Left cardiac atrium (tissue), 4 donors: ENCODE results near the gene VPS35. TPM values are rescaled to one million over a fixed set of nuclear protein-coding genes. Genes with fewer than 3 reads are reported as not detected.

Experiments used
- ATAC-seq, 2 donors: fragments of 200-7000 bp; cut with Tn5 transposase; one replicate each; pipeline ENCODE4 v1.9.1; 2020; ENCODE audit warnings: mild to moderate bottlenecking in 2 of 2, moderate library complexity in 2 of 2
- DNase-seq: peaks from one replicate; pipeline ENCODE4 v3.0.0-alpha.2; 2020
- intact Hi-C, 2 donors: fragments of 100-400 bp; cut with DNase I; formaldehyde crosslinking; loops; one replicate each; pipeline versions ENCODE4 v1.14.1 to v1.15.1; 2022 to 2023
- long read RNA-seq: library from polyadenylated mRNA; unstranded; transcript quantifications from one replicate; pipeline ENCODE4 v2.0.0, GENCODE V29; 2021
- total RNA-seq, 2 donors: library from RNA; stranded (reverse); fragmentation: NEBNext Ultra II Directional; extraction: Animal tissue kit (Norgen Biotek cat#: 25700); gene quantifications; one replicate each; pipeline ENCODE4 v1.2.1, GENCODE V29; 2021
- donor health status: DM: no; HTN: yes; CAD: no.
- donor health status: DM: no; HTN: yes; CAD: no; lungs with severe emphysema.
- donor health status: DM: yes; HTN: yes; CAD: no.
- donor health status: Dilated cardiomyopathy.

Gene VPS35
- 10 to 100 TPM; 68.0 to 74.0 TPM for total RNA-seq
- long read RNA-seq, full-length matches to known transcripts = 169 of 180 reads
- long read RNA-seq, partial matches to known transcripts = 5 of 180 reads
- long read RNA-seq, other reads (novel, unspliced or antisense) = 6 of 180 reads

DNA sequence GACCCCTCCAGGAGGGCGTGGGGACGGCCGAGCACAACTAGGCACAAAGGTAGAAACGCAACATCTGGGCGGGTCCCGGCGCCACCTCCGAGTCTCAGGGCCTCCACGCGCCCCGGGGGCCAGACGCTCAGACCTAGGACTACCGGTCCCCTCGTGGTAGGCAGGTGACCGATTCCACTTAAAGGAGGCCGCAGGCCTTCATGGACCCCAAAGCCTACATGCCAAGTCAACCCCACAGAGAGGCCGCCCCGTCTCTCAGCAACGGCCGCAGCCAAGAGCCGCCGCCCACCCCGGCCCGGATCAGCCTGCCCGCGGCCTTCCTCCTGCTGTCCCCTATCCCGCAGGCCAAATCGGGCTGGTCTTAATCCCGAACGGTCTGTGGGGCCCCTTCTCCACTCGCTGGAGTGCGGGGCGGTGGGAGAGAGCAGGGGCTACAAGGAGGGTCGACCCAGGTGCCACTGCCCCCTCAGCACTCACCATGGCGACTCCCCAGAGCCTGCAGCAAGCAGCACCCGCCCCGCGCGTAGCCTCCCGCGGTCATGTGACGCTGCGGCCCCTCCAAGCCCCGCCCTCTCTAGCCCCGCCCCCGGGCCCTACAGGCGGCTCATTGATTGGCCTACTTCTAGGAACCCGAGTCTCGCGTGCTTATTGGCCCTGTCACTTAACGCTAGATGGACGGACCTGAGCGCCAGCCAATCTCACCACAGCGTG, at the start of gene VPS35:
Gene VPS35 (minus strand): TSS at position 525 of the 711 bp plus-strand sequence. CDS start 45 bp downstream, at position 480.
- ATAC-seq = peak; percentile 97 to 98
- intact Hi-C loops = loop anchor here in 1 of 2 donors (10.0 kb wide), 1 partner anchor 106 kb away; no protein-coding TSS in a partner anchor
- peak; percentile 99 for DNase-seq

GRCh38 chr16:46737621-46738214, 48.7 kb upstream of the VPS35 start:
- intact Hi-C loops = no loop called here
- no peak for ATAC-seq
- no peak for DNase-seq

- DNase-seq = no peak
- ATAC-seq = peak in 1 of 2 donors; percentile 40
- intact Hi-C loops = no loop called here
These were observed 47.7 kb upstream of the VPS35 start for GRCh38 chr16:46736695-46737094.

- no peak for DNase-seq
- intact Hi-C loops = no loop called here
- ATAC-seq = peak in 1 of 2 donors; percentile 16
These were observed 44.4 kb upstream of the VPS35 start for GRCh38 chr16:46733319-46733830.

GRCh38 chr16:46732561-46732960, 43.6 kb upstream of the VPS35 start:
- no peak for DNase-seq
- intact Hi-C loops = no loop called here
- no peak for ATAC-seq

- intact Hi-C loops = no loop called here
- ATAC-seq = peak; percentile 32 to 45
- peak; percentile 48 for DNase-seq
These were observed 42.9 kb upstream of the VPS35 start for GRCh38 chr16:46731691-46732555.

DNA sequence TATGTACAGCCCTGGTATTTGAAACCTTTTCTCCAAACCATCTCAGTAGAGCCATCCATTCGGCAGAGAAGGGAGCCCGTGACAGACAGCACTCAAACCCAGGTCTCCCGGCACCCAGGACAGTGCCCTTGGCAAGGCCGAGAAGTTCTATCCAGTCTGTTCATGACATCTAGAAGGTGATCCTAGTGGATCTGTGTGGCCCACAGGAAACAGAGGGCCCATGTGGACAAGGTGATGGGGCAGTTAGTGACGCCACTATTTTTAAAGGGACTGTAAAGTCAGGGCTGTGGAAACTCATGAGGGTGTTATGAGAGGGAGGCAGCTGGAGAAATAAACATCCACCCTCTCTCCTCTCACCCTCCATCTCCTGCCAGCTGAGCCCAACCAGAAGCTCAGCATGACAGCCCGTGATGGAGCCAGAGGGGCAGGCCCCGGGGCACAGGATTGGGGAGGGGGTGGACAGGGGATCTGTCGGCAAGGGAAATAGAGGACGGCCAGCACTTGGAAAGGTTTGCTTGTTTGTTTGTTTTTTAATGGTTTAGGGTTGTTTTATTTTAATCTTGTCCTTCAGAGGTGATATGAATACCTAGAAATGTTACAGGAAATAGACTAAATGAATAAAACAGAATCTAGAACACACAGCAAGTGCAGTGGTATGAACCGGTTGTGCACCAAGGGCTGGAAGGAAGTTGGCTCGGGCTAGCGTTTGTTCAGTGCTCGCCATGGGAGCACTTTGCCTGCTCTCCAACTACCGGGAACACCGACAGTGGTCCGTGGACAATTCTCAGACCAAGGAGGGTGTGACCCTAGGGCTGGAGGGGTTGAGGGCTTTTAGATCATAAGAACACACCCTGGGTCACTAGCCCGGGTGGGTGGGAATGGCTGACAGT, 42.1 kb upstream of the VPS35 start:
- DNase-seq (no peak), ATAC-seq (peak; percentile 40 to 75)
- intact Hi-C loops = no loop called here

- intact Hi-C loops = no loop called here
- ATAC-seq (no peak), DNase-seq (no peak)
These were observed 41.1 kb upstream of the VPS35 start for GRCh38 chr16:46730126-46730525.

DNA sequence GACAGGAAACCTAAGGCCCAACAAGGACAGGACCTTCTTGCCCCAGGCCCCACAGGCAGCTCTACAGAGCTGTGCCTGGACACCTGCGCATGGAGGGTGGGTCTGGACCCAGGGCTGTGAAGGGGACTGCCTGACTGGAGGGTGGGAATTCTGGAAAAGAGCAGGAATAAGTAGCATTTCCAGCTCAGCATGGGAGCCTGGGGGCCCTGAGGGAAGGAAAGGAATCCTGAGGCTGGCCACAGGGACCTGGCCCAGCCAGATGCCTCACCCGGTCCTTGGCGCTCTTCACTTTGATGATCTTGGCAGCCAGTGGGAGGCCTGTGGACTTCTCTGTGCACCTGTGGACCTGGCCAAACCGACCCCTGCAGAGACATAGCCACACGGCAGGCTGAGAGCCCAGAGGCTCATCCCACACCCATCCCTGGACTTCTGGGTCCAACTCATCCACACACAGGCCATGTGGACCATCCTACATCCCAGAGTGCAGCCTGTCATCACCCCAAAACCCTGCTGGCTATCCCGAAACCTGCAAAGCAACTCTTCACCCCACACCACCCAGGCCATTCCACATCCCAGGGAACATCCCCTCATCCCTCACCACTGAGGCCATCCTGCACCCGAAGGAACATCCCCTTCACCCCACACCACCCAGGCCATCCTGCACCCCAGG, 40.5 kb upstream of the VPS35 start:
- ATAC-seq = no peak
- no peak for DNase-seq
- intact Hi-C loops = no loop called here

- ATAC-seq = no peak
- intact Hi-C loops = no loop called here
These were observed 39.8 kb upstream of the VPS35 start for GRCh38 chr16:46728806-46729205.

GRCh38 chr16:46727630-46728029, 38.7 kb upstream of the VPS35 start:
- intact Hi-C loops = no loop called here
- DNase-seq = no peak
- no peak for ATAC-seq

More at GRCh38 chr16:46728806-46729205, 39.8 kb upstream of the VPS35 start:
- DNase-seq = no peak

GRCh38 chr16:46727184-46727583, 38.2 kb upstream of the VPS35 start:
- DNase-seq = no peak
- intact Hi-C loops = no loop called here
- ATAC-seq = no peak

- peak in 1 of 2 donors; percentile 33 for ATAC-seq
- no peak for DNase-seq
- intact Hi-C loops = no loop called here
These were observed 32.9 kb upstream of the VPS35 start for GRCh38 chr16:46721885-46722284.

DNA sequence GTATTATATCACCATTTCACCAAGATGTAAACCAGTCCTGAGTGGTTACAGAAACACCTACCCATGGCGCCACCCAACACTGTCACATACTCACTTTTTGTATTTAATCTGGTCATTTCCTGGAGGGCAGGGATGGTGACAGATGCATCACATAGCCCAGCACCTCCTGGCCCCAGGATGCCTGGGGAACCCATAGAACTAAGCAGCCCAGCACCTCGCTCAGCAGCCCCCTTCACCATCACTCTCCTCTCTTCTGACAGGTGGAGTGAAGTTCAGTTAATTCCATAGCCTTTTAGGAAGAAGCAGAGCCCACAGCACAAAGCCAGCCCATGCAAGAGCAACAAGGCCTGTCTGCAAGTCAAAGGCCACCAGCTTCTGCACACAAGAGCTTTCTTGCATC, 31.6 kb upstream of the VPS35 start:
- ATAC-seq (no peak), DNase-seq (no peak)
- intact Hi-C loops = no loop called here

DNA sequence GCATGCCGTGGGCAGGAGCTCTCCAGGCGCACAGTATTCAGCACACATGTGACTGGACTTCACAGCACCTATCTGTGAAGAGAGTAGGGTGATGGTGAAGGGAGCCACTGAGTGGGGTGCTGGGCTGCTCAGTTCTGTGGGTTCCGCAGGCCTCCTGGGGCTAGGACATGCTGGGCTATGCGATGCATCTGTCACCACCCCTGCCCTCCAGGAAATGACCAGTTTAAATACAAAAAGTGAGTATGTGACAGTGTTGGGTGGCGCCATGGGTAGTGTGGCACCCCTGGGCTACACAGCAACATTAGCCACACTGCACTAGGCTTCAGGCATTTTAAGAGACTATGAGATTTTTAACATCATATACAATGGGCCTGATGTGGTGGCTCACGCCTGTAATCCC, 30.6 kb upstream of the VPS35 start:
- no peak for DNase-seq
- intact Hi-C loops = no loop called here
- no peak for ATAC-seq

DNA sequence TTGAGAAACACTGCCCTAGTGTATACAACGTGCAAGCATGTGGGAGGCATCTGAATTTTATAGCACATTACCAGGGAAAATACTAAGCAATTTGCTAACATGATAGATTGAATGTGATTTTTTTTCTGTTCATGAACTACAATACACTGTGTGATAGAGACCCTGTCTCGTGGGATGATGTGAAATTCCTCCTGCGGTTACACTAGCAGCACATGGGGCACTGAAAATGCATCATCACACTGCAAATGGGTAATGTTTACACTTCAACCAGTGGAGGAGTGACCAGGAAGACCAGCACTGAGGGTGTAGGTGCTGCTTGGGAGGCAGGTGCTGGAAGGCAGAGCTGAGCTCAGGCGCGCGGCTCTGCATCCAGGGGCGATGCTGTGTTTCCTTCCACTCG, 29.2 kb upstream of the VPS35 start:
- ATAC-seq (no peak), DNase-seq (no peak)
- intact Hi-C loops = no loop called here

DNA sequence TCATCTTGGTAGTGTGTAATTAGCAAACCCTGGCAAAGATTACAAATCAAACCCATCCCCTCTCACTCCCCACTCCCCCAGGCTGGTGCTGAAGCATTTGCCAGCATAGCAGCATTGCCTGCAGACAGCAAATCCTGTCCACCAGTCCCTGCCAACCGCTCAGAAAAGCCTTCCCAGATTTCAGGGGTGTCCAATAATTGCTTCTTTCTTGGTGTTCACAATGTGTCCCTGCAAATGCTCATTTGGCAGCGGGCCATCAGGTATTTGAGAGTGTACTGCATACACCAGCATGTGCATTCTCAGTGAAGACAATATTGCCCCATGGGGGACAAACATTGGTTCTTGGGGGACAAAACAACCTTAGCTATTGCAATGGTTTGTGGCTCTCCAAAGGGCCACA, 28.7 kb upstream of the VPS35 start:
- intact Hi-C loops = no loop called here
- ATAC-seq (no peak), DNase-seq (no peak)

- no peak for DNase-seq
- intact Hi-C loops = no loop called here
- ATAC-seq = peak; percentile 51 to 60
These were observed 26.9 kb upstream of the VPS35 start for GRCh38 chr16:46715769-46716305.
